ENCODE measurements around the gene PKM. TPM values are rescaled to one million over a fixed set of nuclear protein-coding genes. Genes with fewer than 3 reads are reported as not detected.

The PKM gene
- 1,033 and 1,163 TPM in 2 replicates for total RNA-seq (ENCODE audit: low replicate concordance)

DNA sequence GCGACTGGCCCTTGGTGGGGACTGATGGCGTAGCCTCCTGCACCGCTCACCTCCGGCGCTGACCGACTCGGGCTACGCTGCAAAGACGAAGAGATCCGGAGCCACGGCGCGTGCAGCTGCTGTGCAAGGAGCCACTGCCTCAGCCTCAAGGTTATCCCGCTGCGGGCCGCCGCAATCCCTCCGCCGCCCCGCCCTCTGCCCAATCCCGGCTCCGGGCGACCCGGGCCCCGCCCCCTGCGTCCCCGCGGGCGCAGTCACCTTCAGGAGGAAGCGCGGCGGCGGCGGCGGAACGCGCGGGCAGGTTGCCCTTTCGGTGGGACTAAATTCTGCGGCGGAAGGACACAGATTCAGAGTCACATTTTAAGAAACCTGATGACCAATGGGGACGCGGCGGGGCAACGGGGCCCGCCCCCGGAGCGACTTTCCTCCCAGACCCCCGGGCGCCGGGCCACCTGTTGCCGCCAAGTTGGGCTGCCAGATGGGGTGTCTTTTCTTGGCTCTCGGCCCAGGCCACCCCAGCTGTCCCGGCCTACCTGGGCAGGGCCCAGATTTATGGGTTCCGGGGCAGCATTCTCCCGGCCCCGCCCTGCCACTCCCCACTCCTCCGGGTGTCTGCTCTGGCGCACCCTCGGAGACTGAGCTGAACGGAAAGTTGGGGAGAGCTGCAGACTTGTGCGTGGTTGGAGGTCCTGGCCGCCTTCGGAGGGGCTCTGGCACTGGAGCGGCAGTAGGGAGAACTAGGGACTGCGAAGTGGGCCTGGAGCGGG lies at the start of gene PKM:
TSS of gene PKM (minus strand) at position 125 of the 767 bp plus-strand sequence. CDS start 12,093 bp downstream, outside the sequence.
- peaks cover 51% of the 10 kb centered on the region for H3K27me3 ChIP-seq
- peak within 1 kb of the TSS; percentile 95 for H3K4me3 ChIP-seq
- peaks cover 42% of the 10 kb centered on the region for H3K4me1 Mint-ChIP-seq
- peak within 1 kb of the TSS; percentile 91 for H3K27ac Mint-ChIP-seq
- H2AFZ ChIP-seq (replicated peaks) = no peak within 1 kb of the TSS
- peak within 1 kb of the TSS; percentile 96 for H3K4me3 Mint-ChIP-seq
- H3K4me1 ChIP-seq = peaks cover 38% of the 10 kb centered on the region
- peaks cover 5% of the 10 kb centered on the region for H3K27me3 Mint-ChIP-seq (ENCODE audit: insufficient read depth, low read depth)
- peak; percentile 99 for DNase-seq (ENCODE audit: low spot score)
- no peaks in the 10 kb centered on the region for H3K9me3 ChIP-seq (ENCODE audit: low read depth)
- peaks cover 46% of the 10 kb centered on the region for H3K79me2 ChIP-seq (ENCODE audit: low read depth)
- H3K9me3 Mint-ChIP-seq = no peaks in the 10 kb centered on the region
- H3K9ac ChIP-seq = peak within 1 kb of the TSS; percentile 73
- peak within 1 kb of the TSS; percentile 98 for H3K4me2 ChIP-seq
- peaks cover 5% of the 10 kb centered on the region for H3K36me3 Mint-ChIP-seq
- H3F3A ChIP-seq (ENCODE audit: low read depth) = peaks cover 43% of the 10 kb centered on the region
- TF ChIP-seq EZH2 (IDR thresholded peaks at IDR 0.05) (no peak), EZH2phosphoT487 (IDR thresholded peaks at IDR 0.05) (no peak), CTCF (IDR thresholded peaks at IDR 0.05) (no peak)
- H3K27ac ChIP-seq = peak within 1 kb of the TSS; percentile 71
- peaks cover 47% of the 10 kb centered on the region for H4K20me1 ChIP-seq (ENCODE audit: low read depth)
- no peaks in the 10 kb centered on the region for H3K36me3 ChIP-seq

DNA sequence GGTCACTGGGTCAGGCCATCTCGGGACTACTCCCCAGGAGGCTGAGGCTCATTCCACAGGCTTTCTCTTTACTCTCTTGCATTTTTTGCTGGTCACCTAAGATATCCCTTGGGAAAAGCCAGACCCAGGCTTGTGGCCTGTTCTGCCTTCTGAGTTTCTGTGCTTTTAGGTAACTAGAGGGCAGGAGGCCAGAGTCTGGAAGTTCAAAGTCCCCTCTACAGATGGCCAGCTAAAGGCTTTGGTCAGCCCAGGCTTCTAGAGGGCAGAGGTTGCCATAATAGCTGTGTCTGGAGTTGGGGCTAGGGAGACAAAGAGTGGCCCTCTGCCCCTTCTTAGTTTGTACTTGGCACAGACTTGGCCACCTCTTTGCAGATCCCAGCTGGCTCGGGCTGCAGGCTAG lies 49.8 kb upstream of the PKM start:
- no peaks in the 10 kb centered on the region for H3K36me3 Mint-ChIP-seq
- Histone ChIP-seq H3K79me2 (ENCODE audit: low read depth) (no peaks in the 10 kb centered on the region), H3F3A (ENCODE audit: low read depth) (peaks cover 5% of the 10 kb centered on the region), H3K9me3 (ENCODE audit: low read depth) (no peaks in the 10 kb centered on the region), H3K9ac (no peak overlapping the region), H2AFZ (replicated peaks) (no peak overlapping the region), H3K4me1 (no peaks in the 10 kb centered on the region), H3K4me2 (no peak overlapping the region), H3K36me3 (no peaks in the 10 kb centered on the region), H3K4me3 (no peak overlapping the region), H4K20me1 (ENCODE audit: low read depth) (no peaks in the 10 kb centered on the region), H3K27ac (no peak overlapping the region), H3K27me3 (peaks cover 70% of the 10 kb centered on the region)
- H3K4me1 Mint-ChIP-seq = no peaks in the 10 kb centered on the region
- no peak for DNase-seq (ENCODE audit: low spot score)
- peaks cover 7% of the 10 kb centered on the region for H3K27me3 Mint-ChIP-seq (ENCODE audit: insufficient read depth, low read depth)
- TF ChIP-seq EZH2 (IDR thresholded peaks at IDR 0.05) (no peak), CTCF (IDR thresholded peaks at IDR 0.05) (no peak), EZH2phosphoT487 (IDR thresholded peaks at IDR 0.05) (no peak)
- H3K9me3 Mint-ChIP-seq = no peaks in the 10 kb centered on the region
- H3K4me3 Mint-ChIP-seq = no peak overlapping the region
- no peak overlapping the region for H3K27ac Mint-ChIP-seq

- no peaks in the 10 kb centered on the region for H3K9me3 ChIP-seq (ENCODE audit: low read depth)
- Mint-ChIP-seq H3K4me3 (no peak overlapping the region), H3K36me3 (no peaks in the 10 kb centered on the region), H3K27me3 (ENCODE audit: insufficient read depth, low read depth) (peaks cover 7% of the 10 kb centered on the region), H3K9me3 (no peaks in the 10 kb centered on the region), H3K27ac (no peak overlapping the region), H3K4me1 (no peaks in the 10 kb centered on the region)
- H4K20me1 ChIP-seq (ENCODE audit: low read depth) = no peaks in the 10 kb centered on the region
- no peaks in the 10 kb centered on the region for H3K4me1 ChIP-seq
- DNase-seq (ENCODE audit: low spot score) = no peak
- H3F3A ChIP-seq (ENCODE audit: low read depth) = no peaks in the 10 kb centered on the region
- H3K36me3 ChIP-seq = no peaks in the 10 kb centered on the region
- H2AFZ ChIP-seq (replicated peaks) = no peak overlapping the region
- peak overlapping the region; percentile 37 for H3K9ac ChIP-seq
- no peak overlapping the region for H3K4me2 ChIP-seq
- peaks cover 71% of the 10 kb centered on the region for H3K27me3 ChIP-seq
- TF ChIP-seq EZH2 (IDR thresholded peaks at IDR 0.05) (no peak), CTCF (IDR thresholded peaks at IDR 0.05) (no peak), EZH2phosphoT487 (IDR thresholded peaks at IDR 0.05) (no peak)
- no peak overlapping the region for H3K4me3 ChIP-seq
- no peaks in the 10 kb centered on the region for H3K79me2 ChIP-seq (ENCODE audit: low read depth)
- H3K27ac ChIP-seq = no peak overlapping the region
These were observed 47.7 kb upstream of the PKM start for GRCh38 chr15:72278737-72279136.
